Panc1 (cell line): ENCODE measurements around the gene SCGB1A1. TPM values are rescaled to one million over a fixed set of nuclear protein-coding genes. Genes with fewer than 3 reads are reported as not detected.

Experiments
- ATAC-seq: fragments of 200-7000 bp; cut with Tn5 transposase; 2 replicates; pipeline ENCODE4 v1.9.1; 2020; ENCODE audit warnings: mild to moderate bottlenecking, moderate library complexity
- BruUV-seq: library from RNA; stranded (reverse); fragments of 400-500 nt; replicated peaks from 2 replicates; lab custom pipeline; 2021; lab: Mats Ljungman, UMichigan
- CTCF ChIA-PET: fragments of 300-600 bp; sonication (Branson Sonifier 250); formaldehyde crosslinking; loops from one replicate; lab custom pipeline; 2022; ENCODE audit warnings: antibody characterized with exemption; lab: Charles Lee
- POLR2A ChIA-PET: fragments of 300-600 bp; sonication (Branson Sonifier 250); formaldehyde crosslinking; loops from one replicate; lab custom pipeline; 2022; ENCODE audit warnings: antibody characterized with exemption; lab: Charles Lee
- DNase-seq: peaks from one replicate; pipeline ENCODE4 v3.0.0-alpha.2; 2010; ENCODE audit warnings: low read depth, low spot score
- H3K27ac ChIP-seq: 2 replicates; pipeline ENCODE4 v1.5.1; 2011; ENCODE audit warnings: mild to moderate bottlenecking, low read length, inconsistent platforms
- H3K27me3 ChIP-seq: fragments of 200-500 bp; sonication (Bioruptor generic); 2 replicates; pipeline ENCODE4 v1.6.0; 2014; ENCODE audit warnings: low read length, inconsistent platforms; ENCODE audit not compliant: control insufficient read depth, insufficient read depth
- H3K36me3 ChIP-seq: fragments of 200-500 bp; sonication (Bioruptor generic); 2 replicates; pipeline ENCODE4 v1.5.1; 2014; ENCODE audit warnings: inconsistent platforms, mild to moderate bottlenecking, low read length, moderate library complexity; ENCODE audit not compliant: control insufficient read depth, insufficient read depth
- H3K4me1 ChIP-seq: 2 replicates; pipeline ENCODE4 v1.5.1; 2011; ENCODE audit warnings: inconsistent platforms, mild to moderate bottlenecking, low read length, moderate library complexity; ENCODE audit not compliant: control insufficient read depth, insufficient read depth
- H3K4me3 ChIP-seq, 2 experiments: 2 replicates each; pipeline ENCODE4 v1.5.1; 2011 to 2012; ENCODE audit warnings: low read depth in 2 of 2, low read length in 2 of 2, mild to moderate bottlenecking in 2 of 2, inconsistent platforms in 1 of 2, moderate library complexity in 1 of 2
- H3K9me3 ChIP-seq: fragments of 200-500 bp; sonication (Bioruptor generic); 2 replicates; pipeline ENCODE4 v1.5.1; 2014; ENCODE audit warnings: low read depth, mild to moderate bottlenecking, inconsistent platforms, low read length, moderate library complexity; ENCODE audit not compliant: control insufficient read depth, insufficient read depth
- CTCF ChIP-seq: fragments of 450-650 bp; IDR thresholded peaks from 2 replicates; pipeline ENCODE4 v1.5.1; 2017; ENCODE audit warnings: mild to moderate bottlenecking
- POLR2AphosphoS5 ChIP-seq: IDR thresholded peaks from 2 replicates; pipeline ENCODE4 v1.6.1; 2012; ENCODE audit warnings: mild to moderate bottlenecking, low read depth, low read length, moderate library complexity
- REST ChIP-seq, 2 experiments: IDR thresholded peaks; 2 replicates each; pipeline ENCODE4 v1.6.1; 2011 to 2012; ENCODE audit warnings: low read depth in 2 of 2, control low read depth in 1 of 2, low read length in 1 of 2, mild to moderate bottlenecking in 1 of 2, moderate library complexity in 1 of 2; ENCODE audit not compliant: insufficient read depth in 1 of 2
- SIN3A ChIP-seq: IDR thresholded peaks from 2 replicates; pipeline ENCODE4 v1.6.1; 2012; ENCODE audit warnings: low read depth, mild to moderate bottlenecking, low read length, moderate library complexity, borderline replicate concordance; ENCODE audit not compliant: insufficient read depth
- TCF7L2 ChIP-seq: IDR thresholded peaks from 2 replicates; pipeline ENCODE4 v1.6.1; 2011; ENCODE audit warnings: mild to moderate bottlenecking, low read depth, low read length, inconsistent platforms
- in situ Hi-C: cut with HindIII; loops from 2 replicates; pipeline ENCODE4 v1.10.0; 2016; ENCODE audit warnings: low sequenced_read_pairs, low pct_unique_long_range_greater_than_20kb
- intact Hi-C: fragments of 100-400 bp; cut with micrococcal nuclease; formaldehyde crosslinking; loops from one replicate; pipeline ENCODE4 v1.10.0; 2022; ENCODE audit not compliant: unreplicated experiment
- total RNA-seq: library from RNA; stranded (reverse); gene quantifications from one replicate; pipeline ENCODE4 v1.2.1, GENCODE V29; 2021; ENCODE audit not compliant: unreplicated experiment

SCGB1A1 gene
- total RNA-seq, 1 experiment from 2014 or later: 1.1 TPM

- ATAC-seq (no peak), DNase-seq (no peak)
- Histone ChIP-seq H3K9me3 (no peaks in the 10 kb centered on the region), H3K27ac (peak overlapping the region; percentile 92), H3K4me1 (peaks cover 27% of the 10 kb centered on the region), H3K36me3 (no peaks in the 10 kb centered on the region), H3K27me3 (no peaks in the 10 kb centered on the region), H3K4me3 (no peak overlapping the region)
- ChIA-PET CTCF (no interaction called here), POLR2A (interaction anchor here (0.7 kb wide), 1 partner anchor 207 kb away, joined by 3 read pairs; no protein-coding TSS in a partner anchor)
- in situ Hi-C loops: no loop called here
- TF ChIP-seq REST (IDR thresholded peaks at IDR 0.05; ENCODE audit: insufficient read depth in 1 of 2, low read depth in 2 of 2, low read length in 1 of 2) (no peak), TCF7L2 (no peak)
- intact Hi-C loops: no loop called here
- no TSS peak for BruUV-seq
Observed at GRCh38 chr11:62463121-62463542, 44.3 kb downstream of the SCGB1A1 start.

GRCh38 chr11:62464655-62465054 lies 45.8 kb downstream of the SCGB1A1 start:
- no TSS peak for BruUV-seq
- H3K4me3 ChIP-seq: no peak overlapping the region
- ATAC-seq: no peak
- in situ Hi-C loops: no loop called here
- H3K27me3 ChIP-seq: no peaks in the 10 kb centered on the region
- POLR2A ChIA-PET: interaction anchor here (0.7 kb wide), 1 partner anchor 28 kb away, joined by 4 read pairs; no protein-coding TSS in a partner anchor
- CTCF ChIA-PET: no interaction called here
- peak overlapping the region; percentile 72; the same call in 1 of the 2 replicates for H3K27ac ChIP-seq
- H3K4me1 ChIP-seq: peaks cover 14% of the 10 kb centered on the region
- no peaks in the 10 kb centered on the region for H3K36me3 ChIP-seq
- no peak for DNase-seq
- no peaks in the 10 kb centered on the region for H3K9me3 ChIP-seq
- intact Hi-C loops: no loop called here
- TF ChIP-seq SIN3A (no peak), TCF7L2 (no peak), REST (IDR thresholded peaks at IDR 0.05; ENCODE audit: insufficient read depth in 1 of 2, low read depth in 2 of 2, low read length in 1 of 2) (no peak), CTCF (no peak), POLR2AphosphoS5 (no peak)
